Stimulated activated CD4-positive, alpha-beta T cell treated with anti-CD3 and anti-CD28 coated beads, TNF-alpha, amount 100 ng/mL, for 24 hours (primary cell): Measurements from ENCODE around the gene TSC22D1.

Source experiments
- DNase-seq, 3 experiments: peaks; one replicate each; pipeline ENCODE4 v3.0.0-alpha.2; 2020; ENCODE audit warnings: low read depth in 3 of 3

Gene TSC22D1

DNA sequence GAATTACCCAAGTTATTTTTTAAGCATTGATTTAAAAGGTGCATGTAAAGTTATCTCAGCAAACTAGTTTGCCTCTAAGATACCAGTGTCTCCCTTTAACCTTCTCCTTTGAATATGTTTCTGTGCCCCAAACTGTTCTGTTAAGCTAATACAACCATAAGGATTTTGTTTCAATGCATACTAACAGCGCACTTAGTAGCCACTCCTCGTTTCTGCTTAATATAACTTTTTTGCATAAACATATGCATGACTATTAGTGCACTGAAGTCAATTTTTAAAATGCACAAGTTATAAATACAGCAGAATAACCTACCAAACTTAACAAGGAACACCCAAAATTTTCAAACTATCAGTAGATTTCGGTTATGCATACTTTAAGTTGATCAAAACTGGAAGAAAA lies 123.1 kb downstream of the TSC22D1 start:
- DNase-seq = no peak

- DNase-seq = no peak
Measured at GRCh38 chr13:44452418-44452817, 123.7 kb downstream of the TSC22D1 start.

DNA sequence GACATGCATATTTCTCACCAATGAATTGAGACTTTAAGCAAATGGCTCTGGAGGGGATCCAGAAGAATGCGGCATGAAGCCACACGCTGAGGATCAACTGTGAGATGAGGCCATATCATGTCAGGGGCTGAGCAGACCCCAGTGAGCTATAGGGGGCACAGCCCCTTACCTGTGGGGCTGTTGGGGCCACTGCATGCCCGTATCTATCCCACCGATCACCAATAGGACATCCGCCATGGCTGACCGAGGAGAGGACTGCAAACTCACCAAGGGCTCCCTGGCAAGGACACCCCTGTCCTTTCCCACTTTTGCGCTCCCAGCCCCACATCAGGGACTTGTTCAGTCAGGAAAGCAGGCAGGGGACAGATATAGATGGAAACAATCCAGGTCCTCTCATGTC lies 124.5 kb downstream of the TSC22D1 start:
- no peak for DNase-seq

GRCh38 chr13:44451126-44451525 lies 125.0 kb downstream of the TSC22D1 start:
- DNase-seq = no peak

GRCh38 chr13:44449999-44450821 lies 125.9 kb downstream of the TSC22D1 start:
- DNase-seq = no peak

DNA sequence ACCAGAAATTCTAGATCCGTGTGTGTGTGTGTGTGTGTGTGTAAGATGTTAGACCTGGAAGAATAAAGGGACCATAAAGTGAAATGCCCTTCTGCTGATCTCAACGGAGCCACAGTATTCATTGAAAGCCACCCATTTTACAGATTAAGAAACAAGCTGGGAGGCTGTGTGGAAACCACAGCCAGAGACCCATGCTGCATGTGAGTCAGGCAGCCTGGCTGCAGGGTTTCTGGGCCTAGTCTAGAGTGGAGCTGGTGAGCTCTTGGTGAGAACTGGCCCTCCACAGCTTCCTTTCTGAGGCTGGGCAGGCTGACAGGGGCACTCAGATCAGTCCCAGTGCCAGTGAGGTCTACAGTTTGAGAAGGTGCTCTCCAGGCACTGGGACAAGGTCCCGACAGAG lies 127.3 kb downstream of the TSC22D1 start:
- no peak for DNase-seq

DNA sequence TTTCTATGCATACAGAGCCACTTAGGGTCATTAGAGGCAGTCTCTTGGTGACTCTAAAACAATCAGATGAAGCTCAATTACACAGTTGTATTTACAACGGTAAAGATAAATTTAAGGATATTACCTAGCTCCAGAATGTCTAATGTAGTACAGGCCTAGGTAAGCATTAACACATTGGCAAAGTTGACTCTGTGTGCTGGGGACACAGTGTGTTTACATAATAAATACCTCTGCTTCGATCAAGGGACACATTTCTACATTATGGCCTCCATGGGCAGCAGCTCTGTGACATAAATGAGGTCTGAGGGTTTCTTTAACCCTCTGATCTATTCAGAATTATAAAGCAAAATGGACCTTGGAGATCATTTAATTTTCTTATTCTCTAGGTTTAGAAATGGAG lies 127.8 kb downstream of the TSC22D1 start:
- DNase-seq = no peak

DNA sequence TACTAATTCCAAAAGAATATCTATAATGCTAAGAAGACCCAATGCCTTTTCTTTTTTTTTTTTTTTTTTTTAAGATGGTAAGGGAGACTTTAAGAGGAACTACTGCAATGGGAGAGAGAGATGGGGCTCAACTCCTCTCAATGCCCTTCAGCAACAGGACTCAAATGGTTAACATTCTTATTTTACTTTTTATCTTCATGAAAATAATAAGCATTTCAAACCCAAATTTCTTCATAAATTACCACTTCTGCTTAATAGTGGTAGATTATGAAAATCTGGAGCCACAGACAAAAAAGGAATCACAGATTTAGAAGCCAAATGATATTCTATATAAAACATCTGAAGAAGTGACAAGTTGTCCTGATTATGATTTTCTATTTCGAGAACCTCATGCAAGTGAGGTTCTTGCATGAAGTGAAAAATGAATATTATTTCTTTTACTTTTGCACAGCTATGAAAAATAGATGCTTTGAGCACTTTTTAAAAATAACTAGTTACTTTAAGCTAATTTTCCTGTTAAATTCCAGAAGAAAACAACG lies 128.3 kb downstream of the TSC22D1 start:
- no peak for DNase-seq

DNA sequence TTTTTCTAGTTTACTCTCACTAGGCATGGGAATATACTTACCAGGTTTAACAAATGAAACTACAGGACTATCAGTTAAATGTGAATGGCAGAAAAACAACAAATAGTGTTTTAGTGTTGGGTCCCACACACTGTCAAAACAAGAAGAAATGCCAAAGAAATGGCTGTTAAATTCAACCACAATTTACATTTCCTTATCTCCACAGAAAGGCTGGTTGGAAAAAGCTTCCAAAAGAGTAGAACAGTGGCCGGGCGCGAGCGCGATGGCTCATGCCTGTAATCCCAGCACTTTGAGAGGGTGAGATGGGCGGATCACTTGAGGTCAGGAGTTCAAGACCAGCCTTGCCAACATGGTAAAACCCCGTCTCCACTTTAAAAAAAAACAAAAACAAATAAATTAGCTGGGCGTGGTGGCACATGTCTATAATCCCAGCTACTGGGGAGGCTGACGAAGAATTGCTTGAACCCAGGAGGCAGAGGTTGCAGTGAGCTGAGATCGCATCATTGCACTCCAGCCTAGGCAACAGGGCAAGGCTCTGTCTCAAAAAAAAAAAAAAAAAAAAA lies 136.0 kb downstream of the TSC22D1 start:
- DNase-seq = no peak

DNA sequence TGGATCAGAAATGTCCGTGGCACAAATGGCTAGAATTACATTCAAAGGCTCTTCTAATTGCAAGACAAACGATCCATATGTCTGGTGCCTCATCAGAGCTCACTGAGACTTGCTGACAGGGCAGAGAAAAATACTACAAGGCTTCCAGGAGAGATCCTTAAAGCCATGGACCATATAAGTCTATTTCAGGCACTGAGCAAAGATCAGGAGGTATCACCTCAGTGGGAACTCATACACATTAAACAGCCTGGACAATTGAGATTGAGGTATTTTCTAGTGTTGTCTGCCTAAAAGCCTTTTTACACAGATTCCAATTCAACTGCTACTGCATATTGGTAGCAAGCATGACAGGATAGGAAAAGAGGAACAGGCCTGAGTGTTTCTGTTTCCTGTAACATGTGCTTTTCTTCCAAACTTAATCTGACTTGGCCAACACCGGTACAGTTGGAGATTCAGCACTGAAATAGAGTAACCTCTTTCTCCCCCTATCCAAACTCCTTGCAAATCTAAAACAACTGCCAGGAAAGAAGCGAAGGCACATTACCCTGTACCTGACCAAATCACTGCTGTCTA lies 136.6 kb downstream of the TSC22D1 start:
- no peak for DNase-seq

DNA sequence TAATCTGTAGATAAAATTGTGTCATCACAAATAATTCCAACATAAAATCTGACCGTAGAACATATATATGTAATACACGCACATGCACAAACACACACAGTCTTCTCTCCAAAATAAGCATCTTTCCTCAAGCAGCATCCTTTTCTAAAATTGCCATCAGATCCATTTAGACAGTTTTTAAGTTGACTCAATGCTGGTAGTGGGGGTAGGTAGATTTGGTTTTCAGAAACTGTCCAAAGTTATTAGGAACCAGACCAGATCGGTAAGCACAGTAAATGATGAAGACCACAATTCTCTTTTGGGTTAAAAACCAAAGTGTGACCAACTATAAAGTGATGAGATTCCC lies 137.9 kb downstream of the TSC22D1 start:
- no peak for DNase-seq

DNA sequence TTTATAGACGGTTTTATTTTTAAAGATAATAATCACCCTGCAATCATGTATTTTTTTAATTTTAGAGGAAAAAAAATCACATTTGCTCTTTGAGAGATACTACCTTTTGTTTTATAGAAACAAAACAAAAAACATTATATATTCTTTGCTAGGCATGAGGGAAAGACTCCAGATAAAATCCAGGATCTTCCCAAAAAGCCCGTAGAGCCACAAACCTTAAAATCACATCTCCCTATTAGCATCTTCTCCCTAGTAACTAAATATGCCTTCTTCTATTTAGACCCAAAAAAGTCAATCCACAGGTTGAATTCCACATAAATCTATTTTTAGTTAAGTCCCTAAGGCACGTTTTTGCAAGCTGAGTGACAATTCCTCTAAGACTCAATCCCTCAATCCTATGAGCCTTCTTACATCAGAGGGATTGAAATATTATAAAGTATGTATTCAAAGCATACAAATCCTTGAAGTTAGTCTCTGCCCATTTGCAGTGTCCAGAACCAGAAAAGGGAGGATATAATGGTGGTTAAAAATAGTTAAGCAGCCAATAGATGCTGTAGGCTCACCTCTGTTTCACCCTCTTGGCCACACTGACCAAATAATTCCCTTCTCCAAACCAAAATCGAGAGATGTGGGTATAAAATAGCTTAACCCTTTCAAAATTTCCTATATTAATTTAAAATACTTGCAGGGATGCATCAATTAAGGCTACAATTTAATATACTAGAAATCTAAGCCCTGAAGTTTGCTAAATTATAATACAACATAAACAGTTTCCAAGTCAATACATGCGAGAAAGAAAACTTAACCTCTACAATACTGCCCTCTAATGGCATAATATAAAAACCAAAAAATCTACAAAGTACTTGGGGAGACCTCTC lies 138.5 kb downstream of the TSC22D1 start:
- DNase-seq = no peak

DNA sequence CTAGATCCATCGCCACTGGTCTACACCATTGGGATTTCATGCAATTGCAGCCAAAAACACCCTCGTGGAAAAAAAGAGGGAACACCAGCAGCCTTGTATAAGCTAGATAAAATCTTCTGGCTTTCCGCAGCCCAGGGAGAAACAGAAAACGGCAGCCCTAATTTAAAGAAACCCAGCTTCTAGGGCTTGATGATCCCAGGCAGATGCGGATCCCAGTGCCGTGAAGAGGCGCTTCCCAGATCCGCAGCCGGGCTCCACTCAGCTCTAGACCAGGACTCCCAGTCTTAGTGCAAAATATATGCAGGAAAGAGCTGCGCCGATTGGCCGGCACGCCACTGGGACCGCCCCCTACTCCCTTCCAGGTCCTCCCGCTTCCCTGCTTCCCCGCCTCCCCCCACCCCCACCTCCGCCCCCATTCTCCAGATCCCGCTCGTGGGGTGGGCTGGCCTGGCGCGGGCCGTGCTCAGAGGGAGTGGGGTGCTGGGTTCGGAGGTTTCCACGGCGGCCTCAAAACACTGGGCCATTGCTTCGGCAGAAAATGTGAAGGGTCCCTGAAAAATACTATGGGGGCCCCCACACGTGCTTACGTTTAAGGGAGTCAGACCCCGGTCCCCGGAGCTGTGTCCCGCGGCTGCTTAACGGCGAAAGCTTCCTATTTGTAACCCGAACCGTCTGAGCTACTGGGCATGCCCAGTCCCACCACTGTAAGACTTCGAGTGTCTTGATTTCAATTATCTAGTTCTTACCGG lies 139.4 kb downstream of the TSC22D1 start:
- DNase-seq = peak; percentile 6 to 25 (median 19)

DNA sequence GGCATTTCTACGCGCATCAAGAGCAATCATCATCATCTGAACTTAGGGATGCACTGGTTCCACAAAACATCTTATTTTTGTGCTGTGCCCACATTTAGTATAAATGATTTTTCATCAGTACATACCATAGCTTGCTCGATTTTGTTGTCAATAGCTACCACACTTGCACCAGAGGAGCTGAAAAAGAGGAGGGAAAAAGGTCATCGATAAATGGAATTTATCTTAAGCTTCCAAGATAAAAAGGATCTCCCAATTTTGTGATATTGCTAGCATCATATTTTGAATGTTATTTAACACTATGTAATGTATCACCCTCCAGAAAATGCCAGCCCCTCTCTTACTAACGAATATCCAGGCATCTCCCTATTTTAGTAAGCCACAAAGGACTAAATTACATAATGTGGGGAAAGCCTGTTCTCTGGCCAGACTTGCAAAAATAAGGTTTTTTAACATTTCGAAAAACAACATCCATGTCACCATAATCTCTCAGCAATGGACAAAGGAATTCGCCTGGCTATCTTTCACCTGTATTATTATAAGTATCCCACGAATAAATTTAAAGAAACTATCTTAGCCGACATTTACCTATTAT lies 140.1 kb downstream of the TSC22D1 start:
- DNase-seq = no peak

DNA sequence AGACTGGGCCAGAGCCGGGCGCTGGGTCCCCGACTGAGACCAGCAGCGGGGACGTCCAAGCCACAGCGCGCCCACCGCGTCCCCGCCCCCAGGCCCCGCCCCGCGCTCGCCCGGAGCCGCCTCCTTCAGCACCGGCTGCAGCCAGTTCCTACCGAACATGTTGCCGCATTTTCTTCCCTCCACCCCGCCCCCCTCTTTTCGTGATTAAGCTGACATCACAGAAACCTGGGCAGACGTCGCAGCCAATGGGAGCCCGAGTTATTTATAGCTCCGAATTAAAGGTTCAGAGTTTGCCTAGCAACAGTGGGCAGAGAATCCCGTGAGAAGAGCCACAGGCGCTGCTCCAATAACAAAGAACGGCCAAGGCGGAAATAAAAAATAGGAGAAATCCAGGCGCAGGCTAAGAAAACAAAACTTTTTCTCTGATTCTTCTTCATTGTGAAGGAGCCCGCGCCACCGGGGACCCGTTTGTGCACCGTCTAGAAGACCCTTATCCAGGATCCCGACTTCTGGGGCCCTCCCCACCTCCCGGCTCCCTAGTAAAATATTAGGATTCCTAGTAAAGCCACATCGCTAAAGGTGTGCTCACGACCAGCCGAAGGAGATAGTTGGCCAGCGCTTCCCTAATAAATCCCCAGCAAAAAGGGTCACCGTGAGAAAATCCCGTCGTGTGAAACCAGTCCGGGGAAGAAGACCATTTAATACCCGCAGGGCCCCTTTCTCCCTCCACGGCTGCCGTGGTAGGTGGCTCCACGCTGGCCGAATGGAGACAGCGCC lies 140.8 kb downstream of the TSC22D1 start:
- peak; percentile 79 to 86 (median 83) for DNase-seq

- no peak for DNase-seq
Measured at GRCh38 chr13:44434766-44435141, 141.4 kb downstream of the TSC22D1 start.

- DNase-seq = no peak
Measured at GRCh38 chr13:44433863-44434765, 142.0 kb downstream of the TSC22D1 start.

DNA sequence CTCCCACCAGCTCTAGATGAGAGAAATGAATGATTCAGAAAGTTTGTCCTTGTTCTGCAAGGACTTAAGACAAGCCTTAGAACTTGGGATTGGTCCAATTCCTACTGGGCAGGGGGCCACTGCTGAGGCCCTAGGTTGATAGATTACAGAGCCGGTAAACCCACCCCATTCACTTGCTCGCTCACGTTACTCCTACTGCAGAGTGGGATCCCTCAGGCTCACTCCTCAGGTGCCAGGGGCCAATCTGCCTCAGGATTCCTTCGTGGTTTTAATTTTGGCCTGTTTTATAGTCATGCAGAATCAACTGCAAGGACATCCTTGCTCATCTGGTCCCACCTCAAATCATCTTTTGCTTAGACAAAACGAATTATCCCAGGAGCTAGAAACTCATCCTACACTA lies 143.5 kb downstream of the TSC22D1 start:
- DNase-seq = no peak

GRCh38 chr13:44431150-44431549 lies 145.0 kb downstream of the TSC22D1 start:
- no peak for DNase-seq
